MM.1S (cell line): Measurements from ENCODE around the gene UGT1A1.

Experiments used
- CTCF ChIP-seq: fragments of 300-600 bp; sonication (generic); IDR thresholded peaks from 2 replicates; pipeline ENCODE4 v1.5.1; 2016; ENCODE audit warnings: antibody characterized with exemption, low read length, mixed read lengths
- EZH2 ChIP-seq: fragments of 300-600 bp; sonication (generic); optimal IDR thresholded peaks from 2 replicates; pipeline ENCODE3; 2017; ENCODE audit warnings: low read depth, mild to moderate bottlenecking, antibody characterized with exemption, low read length, mixed read lengths

GRCh38 chr2:233822101-233822771 lies 62.2 kb downstream of the UGT1A1 start:
- no peak for TF ChIP-seq CTCF
- TF ChIP-seq EZH2: no peak
